ENCODE data around the gene KCNE5.
"Not testable (repeated sequence)": the region's sequence is repeated elsewhere in the genome, so short reads cannot be mapped to it uniquely, and the experiment has no call there.

KCNE5 gene

GRCh38 chrX:109600237-109600651 is 24.7 kb downstream of the KCNE5 start:
- no peak for DNase-seq

GRCh38 chrX:109596015-109596414 is 29.0 kb downstream of the KCNE5 start:
- no peak for DNase-seq

- DNase-seq = no peak
Observed at GRCh38 chrX:109590176-109590575, 34.8 kb downstream of the KCNE5 start.

GRCh38 chrX:109585488-109585887 is 39.5 kb downstream of the KCNE5 start:
- no peak for DNase-seq

GRCh38 chrX:109578916-109579315 is 46.1 kb downstream of the KCNE5 start:
- DNase-seq = no peak

GRCh38 chrX:109577055-109577454 is 47.9 kb downstream of the KCNE5 start:
- no peak for DNase-seq

GRCh38 chrX:109576083-109576482 is 48.9 kb downstream of the KCNE5 start:
- DNase-seq = not testable (repeated sequence)
